ENCODE measurements around the gene PSMB2. TPM values are rescaled to one million over a fixed set of nuclear protein-coding genes. Genes with fewer than 3 reads are reported as not detected.

The PSMB2 gene
- total RNA-seq, 1 donor from 2014 or later: 98.6 TPM

GRCh38 chr1:35660581-35661473, 19.5 kb upstream of the PSMB2 start:
- no peak overlapping the region for H3K9ac ChIP-seq (ENCODE audit: low read length)
- H3K36me3 ChIP-seq (ENCODE audit: insufficient read depth, low read length): no peaks in the 10 kb centered on the region
- no peak overlapping the region for H3K4me3 ChIP-seq (ENCODE audit: insufficient read depth, low read depth, low read length)
- no peaks in the 10 kb centered on the region for H3K9me3 Mint-ChIP-seq (ENCODE audit: unreplicated experiment)
- no peaks in the 10 kb centered on the region for H4K20me1 ChIP-seq (ENCODE audit: insufficient read depth, low read length)
- no peak overlapping the region for H3K4me3 Mint-ChIP-seq (ENCODE audit: unreplicated experiment)
- FAIRE-seq (no peak), DNase-seq (ENCODE audit: low read depth) (peak; percentile 57)
- H3K4me1 Mint-ChIP-seq (ENCODE audit: low read depth, unreplicated experiment): no peaks in the 10 kb centered on the region
- H3K4me1 ChIP-seq (ENCODE audit: insufficient read depth, low read length): no peaks in the 10 kb centered on the region
- peaks cover 3% of the 10 kb centered on the region for H3K27me3 ChIP-seq (ENCODE audit: insufficient read depth, low read length)
- H3K4me2 ChIP-seq (ENCODE audit: low read length): no peak overlapping the region
- H3K79me2 ChIP-seq (ENCODE audit: insufficient read depth, low read length): no peaks in the 10 kb centered on the region
- no peaks in the 10 kb centered on the region for H3K9me3 ChIP-seq (ENCODE audit: insufficient read depth, low read depth, low read length)
- H3K27ac ChIP-seq (ENCODE audit: low read depth, low read length): no peak overlapping the region
- peaks cover 28% of the 10 kb centered on the region for H3K27me3 Mint-ChIP-seq (ENCODE audit: low read depth, unreplicated experiment)
- H2AFZ ChIP-seq (ENCODE audit: low read depth, low read length): no peak overlapping the region
- H3K36me3 Mint-ChIP-seq (ENCODE audit: low read depth, unreplicated experiment): no peaks in the 10 kb centered on the region
- TF ChIP-seq CTCF (IDR thresholded peaks at IDR 0.05; ENCODE audit: insufficient read depth, low read depth, low read length) (no peak), EZH2 (IDR thresholded peaks at IDR 0.05; ENCODE audit: insufficient read depth, low read length) (no peak)
- H3K27ac Mint-ChIP-seq (ENCODE audit: unreplicated experiment): no peak overlapping the region

- H3K9me3 ChIP-seq (ENCODE audit: insufficient read depth, low read depth, low read length): no peaks in the 10 kb centered on the region
- Mint-ChIP-seq H3K36me3 (ENCODE audit: low read depth, unreplicated experiment) (no peaks in the 10 kb centered on the region), H3K27me3 (ENCODE audit: low read depth, unreplicated experiment) (peaks cover 37% of the 10 kb centered on the region), H3K9me3 (ENCODE audit: unreplicated experiment) (no peaks in the 10 kb centered on the region), H3K27ac (ENCODE audit: unreplicated experiment) (no peak overlapping the region), H3K4me1 (ENCODE audit: low read depth, unreplicated experiment) (no peaks in the 10 kb centered on the region), H3K4me3 (ENCODE audit: unreplicated experiment) (no peak overlapping the region)
- no peak overlapping the region for H3K9ac ChIP-seq (ENCODE audit: low read length)
- TF ChIP-seq EZH2 (IDR thresholded peaks at IDR 0.05; ENCODE audit: insufficient read depth, low read length): no peak
- TF ChIP-seq CTCF (IDR thresholded peaks at IDR 0.05; ENCODE audit: insufficient read depth, low read depth, low read length): no peak
- no peaks in the 10 kb centered on the region for H3K79me2 ChIP-seq (ENCODE audit: insufficient read depth, low read length)
- FAIRE-seq (no peak), DNase-seq (ENCODE audit: low read depth) (no peak)
- no peak overlapping the region for H3K4me2 ChIP-seq (ENCODE audit: low read length)
- H3K36me3 ChIP-seq (ENCODE audit: insufficient read depth, low read length): no peaks in the 10 kb centered on the region
- H3K27me3 ChIP-seq (ENCODE audit: insufficient read depth, low read length): peaks cover 3% of the 10 kb centered on the region
- H3K27ac ChIP-seq (ENCODE audit: low read depth, low read length): no peak overlapping the region
- no peaks in the 10 kb centered on the region for H4K20me1 ChIP-seq (ENCODE audit: insufficient read depth, low read length)
- H3K4me3 ChIP-seq (ENCODE audit: insufficient read depth, low read depth, low read length): no peak overlapping the region
- H2AFZ ChIP-seq (ENCODE audit: low read depth, low read length): no peak overlapping the region
- no peaks in the 10 kb centered on the region for H3K4me1 ChIP-seq (ENCODE audit: insufficient read depth, low read length)
Observed at GRCh38 chr1:35659589-35659988, 18.3 kb upstream of the PSMB2 start.

- no peak overlapping the region for H2AFZ ChIP-seq (ENCODE audit: low read depth, low read length)
- no peak overlapping the region for H3K4me3 ChIP-seq (ENCODE audit: insufficient read depth, low read depth, low read length)
- no peak for FAIRE-seq
- H3K27me3 Mint-ChIP-seq (ENCODE audit: low read depth, unreplicated experiment): peaks cover 47% of the 10 kb centered on the region
- H3K36me3 ChIP-seq (ENCODE audit: insufficient read depth, low read length): no peaks in the 10 kb centered on the region
- H3K4me1 Mint-ChIP-seq (ENCODE audit: low read depth, unreplicated experiment): no peaks in the 10 kb centered on the region
- DNase-seq (ENCODE audit: low read depth): no peak
- H3K4me3 Mint-ChIP-seq (ENCODE audit: unreplicated experiment): no peak overlapping the region
- H3K79me2 ChIP-seq (ENCODE audit: insufficient read depth, low read length): no peaks in the 10 kb centered on the region
- no peak overlapping the region for H3K9ac ChIP-seq (ENCODE audit: low read length)
- no peak overlapping the region for H3K27ac ChIP-seq (ENCODE audit: low read depth, low read length)
- no peaks in the 10 kb centered on the region for H3K9me3 Mint-ChIP-seq (ENCODE audit: unreplicated experiment)
- peaks cover 3% of the 10 kb centered on the region for H3K27me3 ChIP-seq (ENCODE audit: insufficient read depth, low read length)
- H3K4me1 ChIP-seq (ENCODE audit: insufficient read depth, low read length): no peaks in the 10 kb centered on the region
- H4K20me1 ChIP-seq (ENCODE audit: insufficient read depth, low read length): no peaks in the 10 kb centered on the region
- no peaks in the 10 kb centered on the region for H3K36me3 Mint-ChIP-seq (ENCODE audit: low read depth, unreplicated experiment)
- no peak overlapping the region for H3K4me2 ChIP-seq (ENCODE audit: low read length)
- no peak for TF ChIP-seq CTCF (IDR thresholded peaks at IDR 0.05; ENCODE audit: insufficient read depth, low read depth, low read length)
- no peak for TF ChIP-seq EZH2 (IDR thresholded peaks at IDR 0.05; ENCODE audit: insufficient read depth, low read length)
- H3K27ac Mint-ChIP-seq (ENCODE audit: unreplicated experiment): no peak overlapping the region
- H3K9me3 ChIP-seq (ENCODE audit: insufficient read depth, low read depth, low read length): no peaks in the 10 kb centered on the region
Observed at GRCh38 chr1:35657851-35658250, 16.5 kb upstream of the PSMB2 start.

All from astrocyte (in vitro differentiated cells and primary cell).